NCI-H526 (cell line): ENCODE measurements around the gene RC3H2.
"Not testable (repeated sequence)": the region's sequence is repeated elsewhere in the genome, so short reads cannot be mapped to it uniquely, and the experiment has no call there.

Source experiments
- DNase-seq, 2 experiments: peaks; one replicate each; lab custom pipeline; 2025; lab: John Stamatoyannopoulos, UW

RC3H2 gene

GRCh38 chr9:122841501-122841900, 63.7 kb downstream of the RC3H2 start:
- DNase-seq = peak; percentile 9 to 37

- DNase-seq = not testable (repeated sequence)
These were observed 66.7 kb downstream of the RC3H2 start for GRCh38 chr9:122838441-122838840.

- DNase-seq = no peak
These were observed 67.8 kb downstream of the RC3H2 start for GRCh38 chr9:122837266-122837850.

- DNase-seq = no peak
These were observed 69.8 kb downstream of the RC3H2 start for GRCh38 chr9:122835313-122835731.

GRCh38 chr9:122832194-122832593, 73.0 kb downstream of the RC3H2 start:
- no peak for DNase-seq

GRCh38 chr9:122828965-122829284, 76.2 kb downstream of the RC3H2 start:
- not testable (repeated sequence) for DNase-seq

- DNase-seq = no peak
These were observed 77.4 kb downstream of the RC3H2 start for GRCh38 chr9:122827761-122828093.

- no peak for DNase-seq
These were observed 82.2 kb downstream of the RC3H2 start for GRCh38 chr9:122822938-122823337.

- DNase-seq = no peak
These were observed 83.1 kb downstream of the RC3H2 start for GRCh38 chr9:122822056-122822455.

GRCh38 chr9:122821278-122821943, 83.7 kb downstream of the RC3H2 start:
- no peak for DNase-seq

- no peak for DNase-seq
These were observed 84.7 kb downstream of the RC3H2 start for GRCh38 chr9:122820490-122820845.

- no peak for DNase-seq
These were observed 85.2 kb downstream of the RC3H2 start for GRCh38 chr9:122819791-122820489.

GRCh38 chr9:122819326-122819725, 85.8 kb downstream of the RC3H2 start:
- DNase-seq = no peak

- DNase-seq = no peak
These were observed 88.8 kb downstream of the RC3H2 start for GRCh38 chr9:122816163-122816867.

GRCh38 chr9:122815544-122815943, 89.6 kb downstream of the RC3H2 start:
- DNase-seq = no peak

GRCh38 chr9:122814545-122814944, 90.6 kb downstream of the RC3H2 start:
- DNase-seq = no peak

GRCh38 chr9:122812736-122813135, 92.4 kb downstream of the RC3H2 start:
- no peak for DNase-seq

GRCh38 chr9:122810306-122810946, 94.7 kb downstream of the RC3H2 start:
- DNase-seq = peak; percentile 57 to 82

GRCh38 chr9:122809261-122809660, 95.9 kb downstream of the RC3H2 start:
- peak; percentile 36 to 54 for DNase-seq

GRCh38 chr9:122808141-122808540, 97.0 kb downstream of the RC3H2 start:
- no peak for DNase-seq

- no peak for DNase-seq
These were observed 97.8 kb downstream of the RC3H2 start for GRCh38 chr9:122807271-122807900.

- no peak for DNase-seq
These were observed 98.5 kb downstream of the RC3H2 start for GRCh38 chr9:122806661-122807060.
